HK-2 (cell line): Measurements from ENCODE around the gene PRF1.

Experiments used
- DNase-seq: peaks from one replicate; pipeline ENCODE4 v3.0.0-alpha.2; 2018; ENCODE audit not compliant: unreplicated experiment

Gene PRF1

GRCh38 chr10:70576803-70577517 is 25.6 kb downstream of the PRF1 start:
- no peak for DNase-seq

GRCh38 chr10:70575874-70576802 is 26.4 kb downstream of the PRF1 start:
- peak; percentile 57 for DNase-seq

GRCh38 chr10:70575486-70575873 is 27.1 kb downstream of the PRF1 start:
- DNase-seq = no peak

GRCh38 chr10:70573599-70574506 is 28.7 kb downstream of the PRF1 start:
- no peak for DNase-seq

- no peak for DNase-seq
These were observed 30.7 kb downstream of the PRF1 start for GRCh38 chr10:70571636-70572439.

- DNase-seq = no peak
These were observed 31.3 kb downstream of the PRF1 start for GRCh38 chr10:70571236-70571635.

- no peak for DNase-seq
These were observed 33.6 kb downstream of the PRF1 start for GRCh38 chr10:70568781-70569495.

GRCh38 chr10:70568113-70568512 is 34.4 kb downstream of the PRF1 start:
- no peak for DNase-seq

GRCh38 chr10:70567603-70568002 is 34.9 kb downstream of the PRF1 start:
- DNase-seq = no peak

GRCh38 chr10:70566515-70567290 is 35.8 kb downstream of the PRF1 start:
- no peak for DNase-seq

- DNase-seq = no peak
These were observed 36.7 kb downstream of the PRF1 start for GRCh38 chr10:70565556-70566514.

- DNase-seq = no peak
These were observed 37.6 kb downstream of the PRF1 start for GRCh38 chr10:70564901-70565351.

GRCh38 chr10:70564113-70564725 is 38.3 kb downstream of the PRF1 start:
- no peak for DNase-seq

GRCh38 chr10:70563230-70563629 is 39.3 kb downstream of the PRF1 start:
- DNase-seq = no peak

GRCh38 chr10:70562036-70562755 is 40.3 kb downstream of the PRF1 start:
- no peak for DNase-seq

- DNase-seq = no peak
These were observed 41.0 kb downstream of the PRF1 start for GRCh38 chr10:70561558-70561957.

GRCh38 chr10:70561070-70561469 is 41.5 kb downstream of the PRF1 start:
- no peak for DNase-seq
